Right renal cortex interstitium (tissue), 3 donors: ENCODE measurements around the gene GRK3. TPM values are rescaled to one million over a fixed set of nuclear protein-coding genes. Genes with fewer than 3 reads are reported as not detected.

Experiments
- DNase-seq, 3 donors: peaks; one replicate each; pipeline ENCODE4 v3.0.0-alpha.2; 2013; ENCODE audit warnings: low read depth in 3 of 3, low spot score in 2 of 3
- polyA plus RNA-seq, 3 donors: library from polyadenylated mRNA; unstranded; fragments of 120-200 nt; gene quantifications; one replicate each; pipeline ENCODE4 v1.2.1, GENCODE V29; 2013; ENCODE audit not compliant: insufficient read length in 3 of 3

Gene GRK3
- polyA plus RNA-seq, 3 donors, result 8.7 to 10.7 (median 10.4) TPM

GRCh38 chr22:25718135-25718840, 153.8 kb downstream of the GRK3 start:
- DNase-seq, result no peak

GRCh38 chr22:25722223-25722622, 157.7 kb downstream of the GRK3 start:
- DNase-seq, result no peak

- no peak for DNase-seq
Measured at GRCh38 chr22:25722626-25723025, 158.2 kb downstream of the GRK3 start.

GRCh38 chr22:25726241-25726640, 161.8 kb downstream of the GRK3 start:
- DNase-seq, result no peak

GRCh38 chr22:25728071-25728470, 163.6 kb downstream of the GRK3 start:
- no peak for DNase-seq

GRCh38 chr22:25729016-25729995, 164.8 kb downstream of the GRK3 start:
- no peak for DNase-seq

- no peak for DNase-seq
Measured at GRCh38 chr22:25735650-25736049, 171.2 kb downstream of the GRK3 start.

GRCh38 chr22:25736378-25737011, 172.0 kb downstream of the GRK3 start:
- no peak for DNase-seq

- no peak for DNase-seq
Measured at GRCh38 chr22:25739659-25740344, 175.3 kb downstream of the GRK3 start.

GRCh38 chr22:25741692-25742626, 177.5 kb downstream of the GRK3 start, which contains the start of gene MYO18B:
TSS of gene MYO18B (plus strand) at chr22:25742188. CDS start at chr22:25761093, 18,905 bp downstream.
- no peak for DNase-seq

- no peak for DNase-seq
Measured at GRCh38 chr22:25742918-25743708, 178.6 kb downstream of the GRK3 start.

GRCh38 chr22:25744694-25745093, 180.2 kb downstream of the GRK3 start:
- no peak for DNase-seq

GRCh38 chr22:25745341-25746011, 181.0 kb downstream of the GRK3 start:
- DNase-seq, result no peak

- DNase-seq, result no peak
Measured at GRCh38 chr22:25746012-25746373, 181.5 kb downstream of the GRK3 start.

- no peak for DNase-seq
Measured at GRCh38 chr22:25747245-25747944, 182.9 kb downstream of the GRK3 start.

- no peak for DNase-seq
Measured at GRCh38 chr22:25748140-25748539, 183.7 kb downstream of the GRK3 start.

GRCh38 chr22:25748704-25749103, 184.2 kb downstream of the GRK3 start:
- no peak for DNase-seq
